GM21717 (cell line): Measurements from ENCODE around the gene SIGLEC5.

Experiments used
- ATAC-seq: cut with Tn5 transposase; IDR thresholded peaks from one replicate; pipeline ENCODE4 v1.9.1; 2021; ENCODE audit warnings: mild to moderate bottlenecking, moderate library complexity; ENCODE audit not compliant: unreplicated experiment

Gene SIGLEC5

GRCh38 chr19:51628153-51628939 is 1.9 kb downstream of the SIGLEC5 start:
- no peak for ATAC-seq

- no peak for ATAC-seq
Measured at GRCh38 chr19:51627491-51628138, 2.6 kb downstream of the SIGLEC5 start.

- no peak for ATAC-seq
Measured at GRCh38 chr19:51626675-51627074, 3.5 kb downstream of the SIGLEC5 start.

DNA sequence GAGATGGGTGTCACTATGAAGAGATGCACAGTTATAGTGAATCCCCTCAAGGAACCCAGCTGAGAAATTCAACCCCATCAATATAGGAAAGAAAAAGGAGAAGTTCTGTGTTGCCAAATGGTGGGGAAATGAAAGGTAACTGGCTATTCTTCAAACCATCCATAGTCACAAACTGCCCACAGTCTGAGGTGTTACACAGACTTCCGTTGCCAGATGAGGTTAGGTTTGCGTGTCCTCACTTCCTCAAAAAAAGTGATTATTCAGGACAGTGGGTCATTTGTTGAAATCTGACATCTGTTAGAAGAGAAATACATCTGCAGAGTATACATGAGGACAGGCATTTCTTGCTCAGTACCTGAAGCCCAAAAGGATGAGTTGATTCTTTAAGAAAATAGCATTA is 9.0 kb downstream of the SIGLEC5 start:
- no peak for ATAC-seq

GRCh38 chr19:51615991-51616390 is 14.2 kb downstream of the SIGLEC5 start:
- no peak for ATAC-seq

GRCh38 chr19:51614789-51615188 is 15.4 kb downstream of the SIGLEC5 start:
- ATAC-seq = no peak

DNA sequence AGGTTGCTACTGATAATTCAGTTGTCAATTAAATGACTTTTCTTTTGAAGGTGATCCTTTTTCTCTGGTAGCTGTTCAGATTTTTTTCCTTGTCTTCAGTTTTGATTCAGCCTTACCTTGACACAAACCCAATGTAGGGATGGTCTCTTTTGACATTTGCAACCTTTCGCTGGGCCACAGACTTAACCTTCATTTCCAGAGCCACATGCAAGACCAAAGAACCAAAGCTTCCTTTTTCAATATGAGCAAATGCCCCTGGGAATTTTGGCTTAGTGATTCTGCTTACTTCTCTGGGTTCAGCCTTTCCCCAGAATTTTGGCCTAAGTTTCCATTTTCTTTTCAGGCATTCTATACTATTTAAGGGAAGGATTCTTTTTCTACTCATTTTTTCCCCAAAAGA is 19.6 kb downstream of the SIGLEC5 start:
- no peak for ATAC-seq

- no peak for ATAC-seq
Measured at GRCh38 chr19:51607920-51608562, 22.2 kb downstream of the SIGLEC5 start.

- peak; percentile 77 for ATAC-seq
Measured at GRCh38 chr19:51607077-51607476, 23.1 kb downstream of the SIGLEC5 start.

- no peak for ATAC-seq
Measured at GRCh38 chr19:51602189-51602854, 27.9 kb downstream of the SIGLEC5 start.

- ATAC-seq = no peak
Measured at GRCh38 chr19:51600940-51601580, 29.1 kb downstream of the SIGLEC5 start.

GRCh38 chr19:51599084-51599483 is 31.1 kb downstream of the SIGLEC5 start:
- ATAC-seq = no peak

DNA sequence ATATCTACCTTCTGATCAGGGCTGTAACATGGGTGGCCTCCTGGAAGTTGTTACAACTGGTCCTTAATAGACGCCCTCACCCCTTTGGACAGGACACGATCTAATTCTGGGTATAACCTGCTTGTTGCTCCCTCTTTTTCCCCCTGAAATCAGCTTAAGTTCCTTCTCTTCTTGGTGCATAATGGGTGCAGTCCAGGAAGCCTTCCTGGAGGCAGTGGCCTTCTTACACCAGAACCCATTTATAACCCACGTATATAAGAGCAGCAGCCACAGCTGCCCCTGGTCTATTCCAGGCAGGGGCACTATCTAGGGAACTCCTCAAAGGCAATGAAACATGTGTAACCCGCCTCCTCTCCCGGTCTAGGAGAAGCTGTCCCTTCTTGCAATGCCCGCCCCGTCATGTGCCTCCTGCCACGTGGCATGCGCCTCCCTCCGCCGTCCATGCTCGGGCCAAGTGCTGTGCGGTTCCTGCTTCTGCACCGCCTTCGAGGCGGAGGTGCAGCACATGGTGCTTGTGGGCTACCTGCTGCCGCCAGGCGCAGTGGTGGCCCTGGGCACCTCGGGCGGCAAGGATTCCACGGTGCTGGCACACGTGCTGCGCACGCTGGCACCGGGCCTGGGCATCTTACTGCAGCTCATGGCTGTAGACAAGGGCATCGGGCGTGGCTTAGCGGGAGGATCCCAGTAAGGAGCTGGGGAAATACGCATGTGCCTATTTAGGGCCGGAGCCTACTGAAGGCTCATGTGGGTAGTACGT is 31.9 kb downstream of the SIGLEC5 start:
- ATAC-seq = no peak

DNA sequence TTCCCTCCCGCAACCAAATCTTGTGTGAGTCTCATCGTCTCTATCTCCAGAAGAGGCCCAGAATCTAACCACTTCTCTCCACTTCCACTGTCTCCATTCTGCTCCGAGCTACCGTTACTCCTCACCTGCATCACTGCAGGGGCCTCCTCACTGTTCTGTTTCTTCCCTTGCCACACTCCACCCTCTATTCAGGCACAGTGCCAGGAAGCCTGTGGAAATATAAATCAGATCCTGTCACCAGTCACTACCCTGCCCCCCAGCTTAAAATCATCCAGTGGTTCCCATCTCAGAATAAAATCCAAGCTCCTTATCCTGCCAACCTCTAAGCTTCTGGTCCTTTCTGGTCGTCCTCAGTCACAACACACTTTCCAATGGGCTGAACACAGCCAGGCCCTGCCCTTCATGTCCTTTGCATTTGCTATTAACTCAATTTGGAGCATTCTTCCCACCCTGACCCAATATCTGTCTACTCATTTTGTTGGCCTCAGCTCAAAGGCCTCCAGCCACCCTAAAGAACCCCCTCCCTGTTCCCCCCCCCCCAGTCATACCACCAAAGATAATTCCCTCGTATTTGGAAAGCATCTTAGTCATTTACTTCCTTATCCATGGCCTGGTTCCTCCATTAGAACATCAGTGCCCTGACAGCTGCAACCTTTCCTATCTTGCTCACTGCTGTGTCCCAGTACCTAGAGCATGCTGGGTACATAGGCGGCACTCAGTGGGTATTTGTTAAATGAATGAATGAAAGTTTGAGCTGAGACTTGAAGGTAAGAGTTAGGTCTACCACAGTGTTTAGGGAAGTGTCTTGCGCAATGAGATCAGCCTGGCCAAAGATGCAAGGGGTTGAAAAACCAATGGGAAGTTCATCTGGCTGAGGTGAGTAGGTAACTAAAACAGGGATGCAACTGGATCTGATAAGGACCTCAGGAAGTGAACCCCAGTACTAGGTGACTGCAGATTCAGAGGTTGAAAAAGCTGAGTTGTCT is 34.7 kb downstream of the SIGLEC5 start:
- no peak for ATAC-seq

DNA sequence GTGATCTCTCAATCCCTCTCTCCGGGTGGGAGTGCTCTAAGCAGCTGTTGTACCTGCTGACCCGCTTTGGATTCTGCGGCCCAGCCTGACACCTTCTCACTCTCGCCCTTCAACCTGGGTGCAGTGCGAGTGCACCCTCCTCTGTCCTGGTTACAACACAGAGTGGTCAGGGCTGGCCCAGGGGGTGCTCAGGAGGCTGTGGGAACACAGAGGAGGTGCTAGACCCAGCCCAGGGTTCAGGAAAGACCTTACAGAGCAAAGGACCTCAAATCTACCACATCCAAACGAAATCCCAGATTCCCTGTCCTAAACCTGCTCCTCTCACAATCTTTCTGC is 35.5 kb downstream of the SIGLEC5 start:
- ATAC-seq = no peak

DNA sequence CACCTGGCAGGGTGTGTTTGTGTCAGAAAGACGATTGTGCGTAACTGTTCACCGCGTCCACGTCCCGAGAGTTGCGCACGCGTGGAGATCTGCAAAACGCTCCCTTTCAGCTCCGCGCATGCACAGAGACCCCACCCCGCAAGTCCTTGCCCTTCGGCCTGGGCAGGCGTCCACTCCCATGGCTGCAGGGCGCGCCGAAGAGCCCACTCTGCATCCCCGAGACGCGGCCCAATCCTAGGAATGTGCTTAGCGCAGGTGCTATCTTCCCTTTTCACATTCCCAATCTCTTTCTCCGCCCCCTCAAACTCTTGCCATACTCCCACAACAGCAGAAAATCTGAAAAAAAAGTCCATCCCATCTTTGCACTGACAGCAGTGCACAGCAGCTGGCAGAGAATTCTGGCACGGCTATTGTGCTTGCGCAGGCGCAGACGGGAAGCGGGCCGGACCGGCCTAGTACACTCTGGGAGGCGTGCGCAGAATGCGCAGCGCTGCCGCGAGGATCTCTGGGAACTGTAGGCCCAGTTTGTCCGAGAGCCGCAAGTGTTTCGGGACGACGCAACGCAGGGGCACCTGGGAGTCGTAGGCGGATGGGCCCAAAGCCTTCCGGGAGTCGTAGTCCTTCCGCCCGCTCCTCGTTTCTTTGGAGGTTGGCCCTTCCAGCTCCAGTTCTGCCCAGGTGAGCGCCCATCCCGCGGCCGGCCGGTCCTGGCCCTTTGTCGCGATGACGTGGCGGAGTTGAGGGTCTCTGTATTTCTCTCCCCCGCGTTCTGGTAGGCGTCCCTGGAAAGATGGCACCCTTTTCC is 36.0 kb downstream of the SIGLEC5 start:
- peak; percentile 88 for ATAC-seq

DNA sequence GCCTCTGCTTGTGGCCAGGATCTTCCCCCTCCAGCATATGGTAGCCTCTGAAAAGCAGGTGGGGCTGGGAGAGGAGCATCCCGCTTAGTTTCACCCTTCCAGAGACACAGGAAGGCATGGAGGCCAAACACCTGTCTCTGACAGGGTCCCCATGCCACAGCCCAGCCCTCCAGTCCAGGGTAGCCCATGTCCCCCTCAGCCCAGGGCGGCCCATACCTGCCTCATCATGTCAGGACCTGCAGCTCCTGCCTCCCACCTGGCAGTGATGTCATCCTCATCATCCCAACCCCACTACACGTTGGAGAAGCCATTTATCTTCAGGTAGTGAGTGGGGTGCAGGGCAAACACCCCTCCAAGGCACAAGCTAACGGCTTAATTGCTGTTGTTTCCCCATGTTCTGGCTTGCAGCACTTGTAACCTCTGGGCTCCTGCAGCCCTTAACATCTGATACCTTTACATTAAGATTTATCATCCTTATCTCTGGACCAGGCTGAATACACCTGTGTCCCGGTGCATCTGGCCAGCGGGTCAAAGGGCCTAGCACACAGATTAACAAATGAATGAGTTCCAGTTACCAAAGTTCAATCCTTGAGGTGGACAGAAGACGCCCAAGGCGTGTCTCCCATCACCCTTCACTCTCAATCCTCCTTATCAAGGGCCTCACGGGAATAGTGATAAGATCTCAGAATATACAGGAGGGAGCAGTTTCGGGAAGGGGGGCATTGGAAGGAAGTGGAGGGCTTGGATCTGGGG is 36.9 kb downstream of the SIGLEC5 start:
- no peak for ATAC-seq

- ATAC-seq = no peak
Measured at GRCh38 chr19:51592521-51592920, 37.7 kb downstream of the SIGLEC5 start.
